ENCODE results near the gene CFAP410.

GRCh38 chr21:44380876-44381275 is 41.7 kb upstream of the CFAP410 start:
- TF ChIP-seq REST (IDR thresholded peaks at IDR 0.05; ENCODE audit: insufficient replicate concordance, low read depth) = no peak
- TF ChIP-seq, protein P1, sequence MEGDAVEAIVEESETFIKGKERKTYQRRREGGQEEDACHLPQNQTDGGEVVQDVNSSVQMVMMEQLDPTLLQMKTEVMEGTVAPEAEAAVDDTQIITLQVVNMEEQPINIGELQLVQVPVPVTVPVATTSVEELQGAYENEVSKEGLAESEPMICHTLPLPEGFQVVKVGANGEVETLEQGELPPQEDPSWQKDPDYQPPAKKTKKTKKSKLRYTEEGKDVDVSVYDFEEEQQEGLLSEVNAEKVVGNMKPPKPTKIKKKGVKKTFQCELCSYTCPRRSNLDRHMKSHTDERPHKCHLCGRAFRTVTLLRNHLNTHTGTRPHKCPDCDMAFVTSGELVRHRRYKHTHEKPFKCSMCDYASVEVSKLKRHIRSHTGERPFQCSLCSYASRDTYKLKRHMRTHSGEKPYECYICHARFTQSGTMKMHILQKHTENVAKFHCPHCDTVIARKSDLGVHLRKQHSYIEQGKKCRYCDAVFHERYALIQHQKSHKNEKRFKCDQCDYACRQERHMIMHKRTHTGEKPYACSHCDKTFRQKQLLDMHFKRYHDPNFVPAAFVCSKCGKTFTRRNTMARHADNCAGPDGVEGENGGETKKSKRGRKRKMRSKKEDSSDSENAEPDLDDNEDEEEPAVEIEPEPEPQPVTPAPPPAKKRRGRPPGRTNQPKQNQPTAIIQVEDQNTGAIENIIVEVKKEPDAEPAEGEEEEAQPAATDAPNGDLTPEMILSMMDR (IDR thresholded peaks at IDR 0.05; ENCODE audit: insufficient read depth, low read length) = no peak

All from HL-60 (cell line).